Natural killer cell (primary cell): ENCODE results near the gene NDUFA6. TPM values are rescaled to one million over a fixed set of nuclear protein-coding genes. Genes with fewer than 3 reads are reported as not detected.

Experiments used
- ATAC-seq, 3 donors: fragments of 150-1000 bp in 2 of 3; fragments of 200-7000 bp in 1 of 3; cut with Tn5 transposase; 1 replicate in 1 of 3; 2 replicates in 2 of 3; pipeline ENCODE4 v1.10.0; 2021; ENCODE audit warnings: mild to moderate bottlenecking in 2 of 3, moderate library complexity in 2 of 3
- DNase-seq, 2 donors: peaks; one replicate each; pipeline versions ENCODE4 v3.0.0 to v3.0.0-alpha.2; 2013 to 2021; ENCODE audit warnings: mixed read lengths in 1 of 2
- H3K27ac ChIP-seq: one replicate; pipeline ENCODE4 v1.5.1; 2013; ENCODE audit warnings: mild to moderate bottlenecking, low read length
- H3K27me3 ChIP-seq: one replicate; pipeline ENCODE4 v1.6.1; 2013; ENCODE audit warnings: low read length; ENCODE audit not compliant: control insufficient read depth, insufficient read depth
- H3K36me3 ChIP-seq: one replicate; pipeline ENCODE4 v1.6.1; 2013; ENCODE audit warnings: low read length; ENCODE audit not compliant: control insufficient read depth, insufficient read depth
- H3K4me1 ChIP-seq: one replicate; pipeline ENCODE4 v1.6.1; 2013; ENCODE audit warnings: low read length; ENCODE audit not compliant: control insufficient read depth, insufficient read depth
- H3K4me3 ChIP-seq: one replicate; pipeline ENCODE4 v1.5.1; 2013; ENCODE audit warnings: low read length
- H3K9me3 ChIP-seq: one replicate; pipeline ENCODE4 v1.6.1; 2013; ENCODE audit warnings: low read length; ENCODE audit not compliant: control insufficient read depth, insufficient read depth
- H3K27ac Mint-ChIP-seq, 2 donors: one replicate each; pipeline ENCODE4 v1.8.0; 2022; ENCODE audit warnings: mild to moderate bottlenecking in 2 of 2, mixed read lengths in 2 of 2, moderate library complexity in 1 of 2
- H3K27me3 Mint-ChIP-seq, 2 donors: one replicate each; pipeline ENCODE4 v1.8.0; 2022; ENCODE audit warnings: low read depth in 2 of 2, mixed read lengths in 2 of 2
- H3K36me3 Mint-ChIP-seq: one replicate; pipeline ENCODE4 v1.8.0; 2022; ENCODE audit warnings: mixed read lengths
- H3K4me1 Mint-ChIP-seq, 2 donors: one replicate each; pipeline ENCODE4 v1.8.0; 2022; ENCODE audit warnings: mixed read lengths in 2 of 2
- H3K4me3 Mint-ChIP-seq: one replicate; pipeline ENCODE4 v1.8.0; 2022; ENCODE audit warnings: mild to moderate bottlenecking, moderate library complexity, mixed read lengths
- H3K9me3 Mint-ChIP-seq, 2 donors: one replicate each; pipeline ENCODE4 v1.8.0; 2022; ENCODE audit warnings: mixed read lengths in 2 of 2
- CTCF ChIP-seq: fragments of 200-600 bp; IDR thresholded peaks from one replicate; pipeline ENCODE4 v1.8.0; 2022; ENCODE audit warnings: antibody characterized with exemption
- WGBS: methylation state at CpG from one replicate; pipeline ENCODE4 v1.1.7; 2013; ENCODE audit warnings: missing lambda C conversion rate; ENCODE audit not compliant: insufficient coverage; 5-methylcytosine and 5-hydroxymethylcytosine counted together
- intact Hi-C: fragments of 100-400 bp; cut with micrococcal nuclease; formaldehyde crosslinking; loops from one replicate; pipeline ENCODE4 v1.14.2; 2022
- total RNA-seq, 4 donors: library from RNA; stranded (reverse); fragments of 120-200 nt in 1 of 4; gene quantifications; one replicate each; pipeline versions ENCODE4 v1.2.3 to v1.2.4, GENCODE V29; 2013 to 2022

NDUFA6 gene
- total RNA-seq, 3 donors from 2014 or later (not counting 1 experiment from before 2014, with no cell fraction given) = 50.4 to 69.7 (median 63.8) TPM

GRCh38 chr22:42101199-42101598, 10.6 kb upstream of the NDUFA6 start:
- TF ChIP-seq CTCF = no peak
- 91% methylated on average over 3 of the region's 3 CpGs for WGBS
- Mint-ChIP-seq H3K4me1 (peaks cover 4% of the 10 kb centered on the region in 2 donors), H3K4me3 (no peak overlapping the region), H3K27me3 (no peaks in the 10 kb centered on the region), H3K9me3 (peaks cover 2 to 12% of the 10 kb centered on the region in 2 donors), H3K36me3 (peaks cover 9% of the 10 kb centered on the region), H3K27ac (no peak overlapping the region)
- no peak for DNase-seq
- intact Hi-C loops = no loop called here
- no peaks in the 10 kb centered on the region for H3K4me1 ChIP-seq
- H3K27me3 ChIP-seq = no peaks in the 10 kb centered on the region
- H3K4me3 ChIP-seq = no peak overlapping the region
- ATAC-seq = no peak
- H3K9me3 ChIP-seq = peaks cover 33% of the 10 kb centered on the region
- no peaks in the 10 kb centered on the region for H3K36me3 ChIP-seq
- H3K27ac ChIP-seq = no peak overlapping the region

- ATAC-seq = no peak
- Histone ChIP-seq H3K4me3 (peak overlapping the region; percentile 64), H3K9me3 (no peaks in the 10 kb centered on the region), H3K27ac (peak overlapping the region; percentile 93), H3K4me1 (peaks cover 26% of the 10 kb centered on the region), H3K27me3 (no peaks in the 10 kb centered on the region), H3K36me3 (peaks cover 6% of the 10 kb centered on the region)
- no peak for TF ChIP-seq CTCF
- Mint-ChIP-seq H3K4me3 (peak overlapping the region; percentile 97), H3K9me3 (no peaks in the 10 kb centered on the region), H3K36me3 (no peaks in the 10 kb centered on the region), H3K4me1 (peaks cover 22 to 31% of the 10 kb centered on the region in 2 donors), H3K27ac (peak overlapping the region; percentile 98 to 99), H3K27me3 (no peaks in the 10 kb centered on the region)
- intact Hi-C loops = loop anchor here (5.0 to 10.0 kb wide), 2 partner anchors 113 to 276 kb away; no protein-coding TSS in a partner anchor
- 19% methylated on average over 6 of the region's 7 CpGs for WGBS
- DNase-seq = no peak
Observed at GRCh38 chr22:42091455-42091782, 847 bp upstream of the NDUFA6 start.

- no peaks in the 10 kb centered on the region for H3K9me3 ChIP-seq
- H3K27ac ChIP-seq = no peak overlapping the region
- H3K4me1 Mint-ChIP-seq = peaks cover 23 to 31% of the 10 kb centered on the region in 2 donors
- no peak overlapping the region for H3K27ac Mint-ChIP-seq
- no peak overlapping the region for H3K4me3 ChIP-seq
- H3K4me3 Mint-ChIP-seq = no peak overlapping the region
- DNase-seq (no peak), ATAC-seq (no peak)
- WGBS = 92% methylated on average over 6 of the region's 6 CpGs
- H3K9me3 Mint-ChIP-seq = no peaks in the 10 kb centered on the region
- TF ChIP-seq CTCF = no peak
- peaks cover 8% of the 10 kb centered on the region for H3K36me3 Mint-ChIP-seq
- peaks cover 15% of the 10 kb centered on the region for H3K4me1 ChIP-seq
- intact Hi-C loops = no loop called here
- no peaks in the 10 kb centered on the region for H3K27me3 Mint-ChIP-seq
- H3K27me3 ChIP-seq = no peaks in the 10 kb centered on the region
- peaks cover 37% of the 10 kb centered on the region for H3K36me3 ChIP-seq
Observed at GRCh38 chr22:42086051-42086450, 4.5 kb downstream of the NDUFA6 start.

GRCh38 chr22:42084874-42085273, 5.7 kb downstream of the NDUFA6 start:
- DNase-seq (no peak), ATAC-seq (no peak)
- Histone ChIP-seq H3K4me1 (peaks cover 18% of the 10 kb centered on the region), H3K27ac (no peak overlapping the region), H3K9me3 (no peaks in the 10 kb centered on the region), H3K4me3 (no peak overlapping the region), H3K36me3 (peaks cover 37% of the 10 kb centered on the region), H3K27me3 (no peaks in the 10 kb centered on the region)
- peak overlapping the region in 1 of 2 donors; percentile 36 for H3K27ac Mint-ChIP-seq
- no peaks in the 10 kb centered on the region for H3K27me3 Mint-ChIP-seq
- 97% methylated on average over 8 of the region's 8 CpGs for WGBS
- no peak overlapping the region for H3K4me3 Mint-ChIP-seq
- H3K9me3 Mint-ChIP-seq = no peaks in the 10 kb centered on the region
- peaks cover 27 to 30% of the 10 kb centered on the region in 2 donors for H3K4me1 Mint-ChIP-seq
- TF ChIP-seq CTCF = no peak
- H3K36me3 Mint-ChIP-seq = peaks cover 8% of the 10 kb centered on the region
- intact Hi-C loops = no loop called here
